ENCODE results near the gene GLRX. TPM values are rescaled to one million over a fixed set of nuclear protein-coding genes. Genes with fewer than 3 reads are reported as not detected.

GLRX gene
- total and polyA plus RNA-seq, 2 of the 4 experiments (the other 2 are of a cell fraction), result 142 to 193 TPM

GRCh38 chr5:95798048-95798447 is 24.5 kb downstream of the GLRX start:
- Histone ChIP-seq H3K9ac (ENCODE audit: low read depth, low read length) (no peak overlapping the region), H3K79me1 (ENCODE audit: low read depth in 1 of 2, low read length in 2 of 2) (peaks cover 4 to 9% of the 10 kb centered on the region in 2 experiments; a peak in 3 of 4 replicates), H3K14ac (replicated peaks; ENCODE audit: low read depth, low read length) (no peak overlapping the region), H4K8ac (ENCODE audit: low read depth in 2 of 2, low read length in 2 of 2) (no peak overlapping the region), H4K20me1 (ENCODE audit: insufficient read depth, low read length) (no peaks in the 10 kb centered on the region), H2BK5ac (ENCODE audit: low read depth, low read length, poor library complexity, severe bottlenecking) (peak overlapping the region; percentile 3), H3K56ac (ENCODE audit: extremely low read depth, insufficient read depth, low read length) (no peak overlapping the region), H3K36me3 (ENCODE audit: control insufficient read depth, insufficient read depth, low read length) (peaks cover 15% of the 10 kb centered on the region), H2AFZ (replicated peaks; ENCODE audit: low read length, poor library complexity) (no peak overlapping the region), H3K9me1 (ENCODE audit: insufficient read depth, low read length) (peaks cover 5% of the 10 kb centered on the region; the same call in 1 of the 2 replicates), H2AK5ac (ENCODE audit: low read depth, low read length) (no peak overlapping the region), H3K4ac (ENCODE audit: low read depth, low read length) (no peak overlapping the region), H2AK9ac (replicated peaks; ENCODE audit: low read depth, low read length, poor library complexity) (no peak overlapping the region), H2BK20ac (ENCODE audit: low read depth, low read length) (no peak overlapping the region), H4K5ac (ENCODE audit: low read depth, low read length) (no peak overlapping the region), H3K4me2 (ENCODE audit: low read depth, low read length) (no peak overlapping the region), H3K4me3 (ENCODE audit: insufficient read depth, low read depth, low read length) (no peak overlapping the region), H4K91ac (ENCODE audit: insufficient read depth, low read depth, low read length) (no peak overlapping the region), H3K9me3 (ENCODE audit: control insufficient read depth, insufficient read depth, low read length) (no peaks in the 10 kb centered on the region), H3K27me3 (ENCODE audit: control insufficient read depth, insufficient read depth, low read length) (no peaks in the 10 kb centered on the region), H3K18ac (ENCODE audit: low read depth, low read length) (no peak overlapping the region), H3K27ac (ENCODE audit: insufficient read depth, low read length) (no peak overlapping the region), H3K23ac (ENCODE audit: low read depth, low read length) (no peak overlapping the region), H3K4me1 (ENCODE audit: control insufficient read depth, insufficient read depth, low read length) (peaks cover 7% of the 10 kb centered on the region), H2BK120ac (ENCODE audit: low read depth, low read length) (no peak overlapping the region), H2BK15ac (ENCODE audit: low read depth, low read length) (no peak overlapping the region)
- DNase-seq (no peak), ATAC-seq (ENCODE audit: low read depth) (no peak)
- intact Hi-C loops (cut with micrococcal nuclease), result no loop called here
- TF ChIP-seq CEBPB (IDR thresholded peaks at IDR 0.05; ENCODE audit: low read depth, low read length) (peak; percentile 85), CHD1 (IDR thresholded peaks at IDR 0.05; ENCODE audit: low read depth, low read length) (no peak)
- in situ Hi-C loops (cut with MboI; ENCODE audit: low sequenced_read_pairs), result no loop called here
- ChIA-PET POLR2A (ENCODE audit: unreplicated experiment) (no interaction called here), CTCF (no interaction called here)
- no CpG with 5 or more reads among the region's 2 CpGs for WGBS, 2 experiments (ENCODE audit: extremely low coverage in 2 of 2, insufficient read length in 1 of 2)
- no TSS peak for BruUV-seq (replicated peaks)
- dilution Hi-C loops (cut with HindIII; ENCODE audit: low sequenced_read_pairs, unreplicated experiment), result no loop called here
